Activated T-helper 17 cell treated with anti-CD3 and anti-CD28 coated beads, Interleukin-2, amount 50 U/mL, for 72 hours (primary cell): Measurements from ENCODE around the gene CACNA1H. TPM values are rescaled to one million over a fixed set of nuclear protein-coding genes. Genes with fewer than 3 reads are reported as not detected.

Source experiments
- ATAC-seq: fragments of 150-1000 bp; cut with Tn5 transposase; replicated peaks from 2 replicates; pipeline ENCODE4 v1.10.0; 2021; ENCODE audit warnings: mild to moderate bottlenecking, moderate library complexity
- H3K27ac Mint-ChIP-seq: one replicate; pipeline ENCODE4 v1.8.0; 2022; ENCODE audit warnings: mixed read lengths
- H3K27me3 Mint-ChIP-seq: one replicate; pipeline ENCODE4 v1.8.0; 2022; ENCODE audit warnings: mixed read lengths
- H3K36me3 Mint-ChIP-seq: one replicate; pipeline ENCODE4 v1.8.0; 2022; ENCODE audit warnings: low read depth, mild to moderate bottlenecking, mixed read lengths
- H3K4me1 Mint-ChIP-seq: one replicate; pipeline ENCODE4 v1.8.0; 2022; ENCODE audit warnings: mixed read lengths
- H3K4me3 Mint-ChIP-seq: one replicate; pipeline ENCODE4 v1.8.0; 2022; ENCODE audit warnings: mild to moderate bottlenecking, mixed read lengths
- H3K9me3 Mint-ChIP-seq: one replicate; pipeline ENCODE4 v1.8.0; 2022; ENCODE audit warnings: mixed read lengths
- total RNA-seq, 2 donors: library from RNA; stranded (reverse); gene quantifications; one replicate each; pipeline ENCODE4 v1.2.3, GENCODE V29; 2022

CACNA1H gene
- total RNA-seq, 2 donors from 2014 or later = 1.4 to 1.9 TPM

DNA sequence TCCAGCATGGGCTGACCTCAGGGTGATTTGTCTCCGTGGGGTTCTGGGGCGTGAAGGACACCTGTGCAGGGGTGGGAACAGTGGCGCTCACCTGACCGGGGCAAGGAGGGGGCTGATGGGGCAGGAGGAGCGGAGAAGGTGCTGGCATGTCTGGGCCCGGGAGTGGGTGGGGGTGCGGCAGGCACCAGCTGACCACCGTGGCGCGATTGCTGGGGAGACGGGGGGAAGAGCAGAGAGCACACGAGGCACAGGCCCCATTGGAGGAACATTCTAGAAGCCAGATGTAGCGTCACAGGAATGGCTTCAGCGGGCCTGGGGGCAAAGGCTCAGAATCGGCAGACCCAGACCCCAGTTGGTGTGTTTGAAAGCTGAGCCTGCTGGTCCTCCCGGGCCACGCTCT, 12.1 kb downstream of the CACNA1H start:
- Mint-ChIP-seq H3K4me3 (no peak overlapping the region), H3K27ac (no peak overlapping the region), H3K4me1 (no peaks in the 10 kb centered on the region), H3K36me3 (no peaks in the 10 kb centered on the region), H3K9me3 (no peaks in the 10 kb centered on the region), H3K27me3 (no peaks in the 10 kb centered on the region)
- no peak for ATAC-seq

GRCh38 chr16:1165511-1165910, 12.6 kb downstream of the CACNA1H start:
- no peak for ATAC-seq
- Mint-ChIP-seq H3K27ac (no peak overlapping the region), H3K9me3 (no peaks in the 10 kb centered on the region), H3K27me3 (no peaks in the 10 kb centered on the region), H3K4me1 (no peaks in the 10 kb centered on the region), H3K4me3 (no peak overlapping the region), H3K36me3 (no peaks in the 10 kb centered on the region)

DNA sequence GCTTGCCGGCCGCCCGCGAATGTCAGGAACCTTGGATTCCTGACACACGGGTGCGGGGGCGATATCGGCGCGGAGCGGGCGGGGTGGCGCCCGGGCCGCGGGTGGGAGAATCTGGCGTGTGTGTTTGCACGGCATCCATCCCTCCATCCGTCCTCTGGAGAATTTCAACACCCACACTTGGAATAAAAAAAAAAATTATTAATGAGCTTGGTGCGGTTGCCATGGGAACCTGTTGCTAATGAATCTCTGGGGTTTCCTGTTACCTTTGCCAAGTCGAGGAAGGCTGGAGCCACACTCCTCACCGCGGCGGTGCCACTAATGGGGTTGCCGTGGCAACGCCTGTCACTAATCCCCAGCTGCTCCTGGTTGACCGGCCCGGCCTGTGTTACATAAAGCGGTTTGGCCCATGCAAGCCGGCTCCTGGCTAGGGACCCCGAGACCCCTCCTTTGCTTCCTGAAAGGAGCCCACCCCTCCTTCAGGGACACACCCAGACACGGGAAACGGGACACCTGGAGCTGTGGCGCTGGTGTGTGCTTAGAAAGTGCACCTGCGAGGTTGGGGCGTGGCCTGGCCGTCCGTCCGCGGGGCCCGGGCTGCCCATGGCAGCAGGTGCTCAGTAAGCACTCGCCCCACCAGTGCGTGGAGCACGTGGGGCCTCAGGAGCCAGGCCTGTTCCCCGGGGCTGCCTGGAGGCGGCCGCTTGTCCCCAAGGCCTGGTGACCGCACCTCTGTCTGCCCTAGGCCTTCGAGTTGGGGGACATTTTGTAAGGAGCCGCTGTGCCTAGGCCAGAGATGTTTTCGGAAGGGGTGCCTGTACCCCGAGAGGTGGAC, 14.6 kb downstream of the CACNA1H start:
- no peaks in the 10 kb centered on the region for H3K9me3 Mint-ChIP-seq
- H3K4me1 Mint-ChIP-seq = no peaks in the 10 kb centered on the region
- H3K27me3 Mint-ChIP-seq = no peaks in the 10 kb centered on the region
- H3K4me3 Mint-ChIP-seq = no peak overlapping the region
- no peak for ATAC-seq
- H3K27ac Mint-ChIP-seq = no peak overlapping the region
- no peaks in the 10 kb centered on the region for H3K36me3 Mint-ChIP-seq

GRCh38 chr16:1168837-1169236, 15.9 kb downstream of the CACNA1H start:
- H3K9me3 Mint-ChIP-seq = no peaks in the 10 kb centered on the region
- no peak overlapping the region for H3K4me3 Mint-ChIP-seq
- H3K27ac Mint-ChIP-seq = no peak overlapping the region
- H3K4me1 Mint-ChIP-seq = no peaks in the 10 kb centered on the region
- H3K27me3 Mint-ChIP-seq = no peaks in the 10 kb centered on the region
- H3K36me3 Mint-ChIP-seq = no peaks in the 10 kb centered on the region
- ATAC-seq = no peak

- ATAC-seq = no peak
- no peaks in the 10 kb centered on the region for H3K36me3 Mint-ChIP-seq
- H3K27me3 Mint-ChIP-seq = no peaks in the 10 kb centered on the region
- H3K4me1 Mint-ChIP-seq = no peaks in the 10 kb centered on the region
- no peak overlapping the region for H3K27ac Mint-ChIP-seq
- no peaks in the 10 kb centered on the region for H3K9me3 Mint-ChIP-seq
- no peak overlapping the region for H3K4me3 Mint-ChIP-seq
These were observed 16.6 kb downstream of the CACNA1H start for GRCh38 chr16:1169285-1170075.

GRCh38 chr16:1170076-1170418, 17.1 kb downstream of the CACNA1H start:
- H3K27me3 Mint-ChIP-seq = no peaks in the 10 kb centered on the region
- no peak overlapping the region for H3K4me3 Mint-ChIP-seq
- no peak for ATAC-seq
- no peak overlapping the region for H3K27ac Mint-ChIP-seq
- no peaks in the 10 kb centered on the region for H3K4me1 Mint-ChIP-seq
- H3K9me3 Mint-ChIP-seq = no peaks in the 10 kb centered on the region
- no peaks in the 10 kb centered on the region for H3K36me3 Mint-ChIP-seq

GRCh38 chr16:1171001-1171400, 18.1 kb downstream of the CACNA1H start:
- no peaks in the 10 kb centered on the region for H3K9me3 Mint-ChIP-seq
- H3K4me3 Mint-ChIP-seq = no peak overlapping the region
- H3K4me1 Mint-ChIP-seq = no peaks in the 10 kb centered on the region
- no peaks in the 10 kb centered on the region for H3K27me3 Mint-ChIP-seq
- ATAC-seq = no peak
- H3K27ac Mint-ChIP-seq = no peak overlapping the region
- no peaks in the 10 kb centered on the region for H3K36me3 Mint-ChIP-seq

- no peaks in the 10 kb centered on the region for H3K36me3 Mint-ChIP-seq
These were observed 19.0 kb downstream of the CACNA1H start for GRCh38 chr16:1171854-1172428.

DNA sequence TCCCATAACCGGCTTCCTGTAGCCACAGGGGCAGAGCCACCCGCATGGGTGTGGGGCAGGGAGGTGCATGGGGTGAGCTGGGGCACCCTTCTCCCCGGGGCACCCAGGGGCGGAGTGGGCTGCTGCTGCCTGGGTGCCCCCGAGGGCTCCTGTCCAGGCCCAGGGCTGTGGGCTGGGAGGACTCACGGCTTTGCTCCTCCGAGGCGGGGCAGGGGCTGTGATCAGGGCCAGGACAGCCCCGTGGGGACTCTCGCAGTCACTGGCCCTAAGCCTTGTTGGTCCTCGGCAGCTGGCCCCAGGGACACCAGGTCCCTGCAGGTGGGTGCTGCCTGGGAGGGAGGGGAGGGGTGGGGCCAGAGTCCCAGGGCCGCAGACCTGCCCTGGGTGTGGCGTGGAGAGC, 19.7 kb downstream of the CACNA1H start:
- Mint-ChIP-seq H3K36me3 (no peaks in the 10 kb centered on the region), H3K9me3 (no peaks in the 10 kb centered on the region), H3K4me1 (no peaks in the 10 kb centered on the region), H3K27me3 (no peaks in the 10 kb centered on the region), H3K4me3 (no peak overlapping the region), H3K27ac (no peak overlapping the region)
- ATAC-seq = no peak

More at GRCh38 chr16:1171854-1172428, 19.0 kb downstream of the CACNA1H start:
- Mint-ChIP-seq H3K27ac (no peak overlapping the region), H3K27me3 (no peaks in the 10 kb centered on the region), H3K4me3 (no peak overlapping the region), H3K9me3 (no peaks in the 10 kb centered on the region), H3K4me1 (no peaks in the 10 kb centered on the region)
- no peak for ATAC-seq

DNA sequence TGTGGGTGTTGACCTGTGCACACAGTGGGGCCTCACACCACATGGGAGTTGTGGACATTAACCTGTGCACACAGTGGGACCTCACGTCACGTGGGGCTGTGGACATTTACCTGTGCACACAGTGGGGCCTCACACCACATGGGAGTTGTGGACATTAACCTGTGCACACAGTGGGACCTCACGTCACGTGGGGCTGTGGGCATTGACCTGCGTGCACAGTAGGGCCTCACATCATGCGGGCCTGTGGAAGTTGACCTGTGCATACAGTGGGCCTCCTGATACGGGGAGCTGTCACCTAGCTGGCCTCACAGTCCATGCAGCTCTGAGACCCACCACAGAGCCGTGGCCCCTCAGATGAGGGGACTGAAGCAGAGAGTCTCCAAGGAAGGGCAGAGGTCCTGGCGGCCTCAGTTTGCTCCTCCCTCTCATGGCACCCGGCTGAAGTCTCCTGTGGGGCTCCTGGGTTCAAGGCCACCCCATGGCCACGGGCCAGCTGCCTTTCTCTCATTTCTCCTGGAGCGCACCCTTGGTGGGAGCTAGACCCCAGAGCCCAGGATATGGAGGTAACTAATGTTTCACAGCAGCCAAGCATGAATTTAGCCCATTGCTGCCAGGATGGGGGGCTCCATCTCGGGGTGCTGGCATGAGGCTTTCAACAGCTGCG, 21.0 kb downstream of the CACNA1H start:
- Mint-ChIP-seq H3K4me3 (no peak overlapping the region), H3K36me3 (no peaks in the 10 kb centered on the region), H3K27ac (no peak overlapping the region), H3K27me3 (no peaks in the 10 kb centered on the region), H3K4me1 (no peaks in the 10 kb centered on the region), H3K9me3 (no peaks in the 10 kb centered on the region)
- ATAC-seq = no peak

GRCh38 chr16:1174477-1175357, 21.8 kb downstream of the CACNA1H start:
- no peaks in the 10 kb centered on the region for H3K4me1 Mint-ChIP-seq
- ATAC-seq = no peak
- H3K9me3 Mint-ChIP-seq = no peaks in the 10 kb centered on the region
- no peak overlapping the region for H3K27ac Mint-ChIP-seq
- H3K36me3 Mint-ChIP-seq = no peaks in the 10 kb centered on the region
- no peaks in the 10 kb centered on the region for H3K27me3 Mint-ChIP-seq
- no peak overlapping the region for H3K4me3 Mint-ChIP-seq

DNA sequence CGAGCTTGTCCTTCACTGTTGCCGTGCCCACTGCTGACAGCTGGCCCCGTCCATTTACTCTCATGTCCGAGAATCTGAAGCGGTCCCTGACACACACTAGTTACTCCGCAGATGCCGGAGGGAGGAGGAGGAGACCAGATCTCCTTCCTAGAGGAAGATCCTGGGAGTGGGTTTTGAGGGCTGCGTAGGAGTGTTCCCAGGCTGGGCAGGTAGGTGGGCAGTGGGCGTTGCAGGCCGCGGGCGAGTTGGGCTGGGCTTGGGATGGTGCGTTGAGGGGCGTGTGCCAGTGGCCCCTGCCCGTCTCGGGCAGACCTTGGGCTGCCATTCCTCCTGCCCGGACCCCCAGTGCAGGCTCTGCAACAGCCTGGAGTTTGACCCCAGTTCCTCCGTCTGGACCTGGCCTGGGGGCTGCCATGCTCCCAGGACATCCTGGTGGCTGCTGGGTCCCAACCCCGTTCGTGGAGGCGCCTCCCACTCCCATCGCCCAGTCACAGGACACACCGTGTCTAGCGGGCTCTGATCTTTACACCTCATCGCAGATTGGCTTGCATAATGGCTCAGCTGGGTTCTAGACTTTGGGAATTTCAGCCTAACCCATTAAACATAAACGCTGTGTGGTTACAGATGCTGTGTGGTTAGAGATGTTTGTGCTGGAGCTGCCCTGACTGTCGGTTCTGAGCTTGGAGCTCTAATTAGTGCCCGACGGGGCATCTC, 22.8 kb downstream of the CACNA1H start:
- no peaks in the 10 kb centered on the region for H3K9me3 Mint-ChIP-seq
- H3K36me3 Mint-ChIP-seq = no peaks in the 10 kb centered on the region
- no peaks in the 10 kb centered on the region for H3K27me3 Mint-ChIP-seq
- H3K4me3 Mint-ChIP-seq = no peak overlapping the region
- H3K27ac Mint-ChIP-seq = no peak overlapping the region
- no peak for ATAC-seq
- no peaks in the 10 kb centered on the region for H3K4me1 Mint-ChIP-seq

GRCh38 chr16:1176280-1176897, 23.5 kb downstream of the CACNA1H start:
- Mint-ChIP-seq H3K36me3 (no peaks in the 10 kb centered on the region), H3K9me3 (no peaks in the 10 kb centered on the region), H3K4me3 (no peak overlapping the region), H3K4me1 (no peaks in the 10 kb centered on the region), H3K27me3 (no peaks in the 10 kb centered on the region), H3K27ac (no peak overlapping the region)
- no peak for ATAC-seq
